GM13976 (cell line): Measurements from ENCODE around the gene STXBP2.

Source experiments
- DNase-seq: peaks from one replicate; pipeline ENCODE4 v3.0.0; 2012; ENCODE audit warnings: low spot score
- in situ Hi-C: fragments of 300-500 bp; cut with MboI; formaldehyde crosslinking; loops from one replicate; pipeline ENCODE4 v1.12.0; 2022; ENCODE audit warnings: low sequenced_read_pairs, mixed read lengths, inconsistent platforms; ENCODE audit not compliant: unreplicated experiment
- TF ChIP-seq, protein P1 (sequence below): IDR thresholded peaks from 2 replicates; pipeline ENCODE4 v1.5.1; 2012; ENCODE audit warnings: borderline replicate concordance, mild to moderate bottlenecking; ENCODE audit not compliant: insufficient read depth; ENCODE audit errors: extremely low read depth, missing control alignments, control extremely low read depth

The STXBP2 gene

DNA sequence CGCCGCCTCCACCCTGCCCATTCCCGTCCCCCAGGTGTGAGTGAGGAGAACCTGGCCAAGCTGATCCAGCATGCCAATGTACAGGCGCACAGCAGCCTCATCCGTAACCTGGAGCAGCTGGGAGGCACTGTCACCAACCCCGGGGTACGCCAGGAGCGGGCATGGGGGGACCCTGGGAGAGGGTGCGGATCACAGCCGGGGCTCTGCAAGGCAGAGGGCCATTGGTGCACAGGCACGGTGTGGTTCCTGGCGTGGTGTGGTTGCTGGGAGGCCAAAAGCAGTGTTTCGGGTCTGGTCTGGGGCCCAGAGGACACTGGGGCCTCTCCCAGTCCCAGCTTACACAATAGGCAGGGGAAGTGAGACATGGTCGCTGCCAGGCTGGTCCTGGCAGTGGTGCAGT lies 8.3 kb downstream of the STXBP2 start:
- in situ Hi-C loops = no loop called here
- TF ChIP-seq, protein P1, sequence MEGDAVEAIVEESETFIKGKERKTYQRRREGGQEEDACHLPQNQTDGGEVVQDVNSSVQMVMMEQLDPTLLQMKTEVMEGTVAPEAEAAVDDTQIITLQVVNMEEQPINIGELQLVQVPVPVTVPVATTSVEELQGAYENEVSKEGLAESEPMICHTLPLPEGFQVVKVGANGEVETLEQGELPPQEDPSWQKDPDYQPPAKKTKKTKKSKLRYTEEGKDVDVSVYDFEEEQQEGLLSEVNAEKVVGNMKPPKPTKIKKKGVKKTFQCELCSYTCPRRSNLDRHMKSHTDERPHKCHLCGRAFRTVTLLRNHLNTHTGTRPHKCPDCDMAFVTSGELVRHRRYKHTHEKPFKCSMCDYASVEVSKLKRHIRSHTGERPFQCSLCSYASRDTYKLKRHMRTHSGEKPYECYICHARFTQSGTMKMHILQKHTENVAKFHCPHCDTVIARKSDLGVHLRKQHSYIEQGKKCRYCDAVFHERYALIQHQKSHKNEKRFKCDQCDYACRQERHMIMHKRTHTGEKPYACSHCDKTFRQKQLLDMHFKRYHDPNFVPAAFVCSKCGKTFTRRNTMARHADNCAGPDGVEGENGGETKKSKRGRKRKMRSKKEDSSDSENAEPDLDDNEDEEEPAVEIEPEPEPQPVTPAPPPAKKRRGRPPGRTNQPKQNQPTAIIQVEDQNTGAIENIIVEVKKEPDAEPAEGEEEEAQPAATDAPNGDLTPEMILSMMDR = no peak
- no peak for DNase-seq

DNA sequence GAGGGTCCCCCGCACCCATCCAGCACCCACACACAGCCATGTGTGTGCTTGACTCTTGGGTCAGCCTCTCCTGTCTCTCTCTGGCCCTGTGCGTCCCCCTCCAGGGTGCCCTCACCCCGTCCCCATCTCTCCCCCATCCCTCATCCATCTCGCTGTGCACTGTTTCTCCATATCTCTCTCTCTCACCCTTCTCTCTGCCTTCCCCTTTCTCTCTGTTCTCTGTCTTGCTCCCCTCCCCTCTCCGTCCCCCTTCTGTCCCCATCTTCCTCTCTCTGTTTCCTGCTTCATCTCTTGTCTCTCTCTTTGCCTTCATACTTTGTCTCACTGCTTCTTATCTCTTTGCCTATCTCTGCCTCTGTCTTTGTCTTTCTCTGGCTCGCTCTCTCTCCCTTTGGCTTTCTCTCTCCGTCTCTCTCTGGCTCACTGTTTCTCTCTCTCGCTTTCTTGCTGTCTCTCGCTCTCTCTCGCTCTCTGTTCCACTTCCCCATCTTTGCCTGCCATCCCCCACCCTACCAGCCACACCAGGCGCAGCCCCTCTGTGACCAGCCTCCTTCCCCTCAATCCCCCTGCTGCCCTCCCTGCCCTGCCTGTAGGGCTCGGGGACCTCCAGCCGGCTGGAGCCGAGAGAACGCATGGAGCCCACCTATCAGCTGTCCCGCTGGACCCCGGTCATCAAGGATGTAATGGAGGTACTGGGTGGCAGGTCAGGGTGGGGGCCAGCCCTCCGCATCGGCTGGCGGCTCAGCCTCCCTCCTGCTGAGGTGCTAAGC lies 8.9 kb downstream of the STXBP2 start:
- TF ChIP-seq, protein P1 = no peak
- in situ Hi-C loops = no loop called here
- DNase-seq = no peak

DNA sequence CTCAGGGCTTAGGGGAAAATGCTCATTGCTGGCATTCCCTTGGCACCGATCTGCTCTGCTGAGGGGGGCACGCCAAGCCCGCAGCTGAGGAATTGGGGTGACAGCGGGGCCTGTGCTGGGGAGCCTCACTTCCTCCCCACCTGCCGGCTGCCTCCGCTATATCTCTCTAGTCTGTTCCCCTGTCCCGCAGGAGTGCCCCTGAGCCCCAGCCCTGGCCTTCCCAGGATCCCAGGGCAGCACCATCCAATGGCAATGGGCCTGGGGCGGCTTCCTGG lies 9.5 kb downstream of the STXBP2 start:
- in situ Hi-C loops = no loop called here
- DNase-seq = no peak
- TF ChIP-seq, protein P1 = no peak

DNA sequence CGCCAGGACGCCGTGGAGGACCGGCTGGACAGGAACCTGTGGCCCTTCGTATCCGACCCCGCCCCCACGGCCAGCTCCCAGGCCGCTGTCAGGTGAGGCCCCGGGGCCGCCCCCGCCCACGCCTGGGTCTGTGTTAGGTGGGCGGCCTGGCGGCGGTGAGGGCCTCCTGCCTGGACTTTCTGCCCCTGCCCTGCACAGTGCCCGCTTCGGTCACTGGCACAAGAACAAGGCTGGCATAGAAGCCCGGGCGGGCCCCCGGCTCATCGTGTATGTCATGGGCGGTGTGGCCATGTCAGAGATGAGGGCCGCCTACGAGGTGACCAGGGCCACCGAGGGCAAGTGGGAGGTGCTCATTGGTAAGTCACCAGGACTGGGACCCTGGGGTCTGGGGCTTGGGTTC lies 10.2 kb downstream of the STXBP2 start:
- no peak for DNase-seq
- in situ Hi-C loops = no loop called here
- TF ChIP-seq, protein P1 = no peak

DNA sequence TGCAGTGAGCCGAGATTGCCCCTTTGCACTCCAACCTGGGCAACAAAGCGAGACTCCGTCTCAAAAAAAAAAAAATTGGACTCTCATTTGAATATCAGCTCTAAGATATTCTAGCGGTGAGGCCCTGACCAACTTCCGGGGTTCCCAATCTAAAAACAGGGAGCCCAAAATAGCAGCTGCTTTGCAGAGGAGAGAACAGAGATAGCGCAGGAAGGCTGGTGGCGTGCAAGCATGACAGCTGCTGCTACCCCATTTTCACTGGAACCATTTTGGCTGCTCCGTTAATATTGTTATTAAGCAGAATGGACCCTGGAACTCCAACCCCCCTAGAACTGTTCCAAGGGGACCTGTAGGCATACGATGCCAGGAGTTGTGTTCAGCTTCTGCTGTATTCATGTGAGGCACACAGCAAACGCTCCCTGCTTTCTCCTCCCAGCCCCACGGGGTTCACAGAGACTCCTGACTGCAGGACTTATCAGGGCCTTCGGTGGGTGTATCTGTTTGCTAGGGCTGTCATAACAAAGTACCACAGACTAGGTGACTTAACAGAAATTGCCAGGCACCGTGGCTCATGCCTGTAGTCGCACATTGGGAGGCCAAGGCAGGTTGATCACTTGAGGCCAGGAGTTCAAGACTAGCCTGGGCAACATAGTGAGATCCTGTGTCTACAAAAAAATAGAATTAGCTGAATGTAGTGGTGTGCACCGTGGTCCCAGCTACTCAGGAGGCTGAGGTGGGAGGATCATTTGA lies 11.5 kb downstream of the STXBP2 start:
- TF ChIP-seq, protein P1 = no peak
- no peak for DNase-seq
- in situ Hi-C loops = no loop called here

DNA sequence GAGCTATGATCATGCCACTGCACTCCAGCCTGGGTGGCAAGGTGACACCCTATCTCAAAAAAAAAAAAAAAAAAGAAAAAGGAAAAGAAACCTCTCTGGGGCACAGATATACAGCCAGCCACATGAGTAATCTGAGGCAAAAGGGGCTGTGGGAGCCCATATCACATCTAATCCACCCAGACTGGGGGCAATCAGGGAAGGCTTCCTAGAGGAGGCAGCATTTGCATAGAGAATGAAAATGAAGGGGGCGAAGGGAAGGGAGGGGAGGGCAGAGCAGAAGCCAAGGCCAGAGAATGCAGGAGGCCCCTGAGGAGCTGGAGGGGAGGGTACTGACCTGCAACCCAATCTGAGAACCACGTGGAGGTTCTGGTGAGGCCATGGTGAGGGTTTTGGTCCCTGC lies 13.2 kb downstream of the STXBP2 start:
- TF ChIP-seq, protein P1 = no peak

More for the DNA sequence above, 13.2 kb downstream of the STXBP2 start:
- no peak for DNase-seq
- in situ Hi-C loops = loop anchor here (25.0 kb wide), 1 partner anchor 288 kb away; no protein-coding TSS in a partner anchor
